MM.1S (cell line): ENCODE measurements around the gene OR2T11.

Experiments used
- DNase-seq: peaks from one replicate; pipeline ENCODE4 v3.0.0-alpha.2; 2015
- H2AFZ ChIP-seq: fragments of 300-600 bp; sonication (generic); 2 replicates; pipeline ENCODE4 v1.6.0; 2016; ENCODE audit warnings: antibody characterized with exemption, low read length
- H3F3A ChIP-seq: fragments of 300-600 bp; sonication (generic); 2 replicates; pipeline ENCODE4 v1.6.1; 2016; ENCODE audit warnings: mild to moderate bottlenecking, antibody characterized with exemption, low read length, moderate library complexity, mixed read lengths; ENCODE audit not compliant: insufficient read depth
- H3K27ac ChIP-seq: fragments of 300-600 bp; sonication (generic); 2 replicates; pipeline ENCODE4 v1.5.1; 2016; ENCODE audit warnings: mild to moderate bottlenecking, low read length
- H3K27me3 ChIP-seq: fragments of 300-600 bp; sonication (generic); replicated peaks from 2 replicates; pipeline ENCODE4 v1.6.0; 2016; ENCODE audit warnings: low read length; ENCODE audit not compliant: insufficient read depth
- H3K36me3 ChIP-seq: fragments of 300-600 bp; sonication (generic); replicated peaks from 2 replicates; pipeline ENCODE4 v1.6.1; 2016; ENCODE audit warnings: mild to moderate bottlenecking, low read length, mixed read lengths; ENCODE audit not compliant: insufficient read depth
- H3K4me1 ChIP-seq: fragments of 300-600 bp; sonication (generic); 2 replicates; pipeline ENCODE4 v1.6.1; 2016; ENCODE audit warnings: low read length, mixed read lengths
- H3K4me2 ChIP-seq: fragments of 300-600 bp; sonication (generic); 2 replicates; pipeline ENCODE4 v1.6.0; 2016; ENCODE audit warnings: low read depth, low read length
- H3K4me3 ChIP-seq: fragments of 300-600 bp; sonication (generic); 2 replicates; pipeline ENCODE4 v1.5.1; 2016; ENCODE audit warnings: low read length, mixed read lengths
- H3K79me2 ChIP-seq: fragments of 300-600 bp; sonication (generic); 2 replicates; pipeline ENCODE4 v1.6.1; 2016; ENCODE audit warnings: mixed run types, low read length, mixed read lengths
- H3K9ac ChIP-seq: fragments of 300-600 bp; sonication (generic); 2 replicates; pipeline ENCODE4 v1.6.1; 2016; ENCODE audit warnings: low read length, mixed read lengths
- H3K9me2 ChIP-seq: fragments of 300-600 bp; sonication (generic); replicated peaks from 2 replicates; pipeline ENCODE4 v1.6.1; 2016; ENCODE audit warnings: mild to moderate bottlenecking, low read length, mixed read lengths; ENCODE audit not compliant: insufficient read depth
- H3K9me3 ChIP-seq: fragments of 300-600 bp; sonication (generic); replicated peaks from 2 replicates; pipeline ENCODE4 v1.6.1; 2016; ENCODE audit warnings: mild to moderate bottlenecking, low read length, mixed read lengths; ENCODE audit not compliant: insufficient read depth
- H4K20me1 ChIP-seq: fragments of 300-600 bp; sonication (generic); 2 replicates; pipeline ENCODE4 v1.6.1; 2016; ENCODE audit warnings: mild to moderate bottlenecking, low read length, moderate library complexity, mixed read lengths; ENCODE audit not compliant: insufficient read depth
- CTCF ChIP-seq: fragments of 300-600 bp; sonication (generic); IDR thresholded peaks from 2 replicates; pipeline ENCODE4 v1.5.1; 2016; ENCODE audit warnings: antibody characterized with exemption, low read length, mixed read lengths
- EZH2 ChIP-seq: fragments of 300-600 bp; sonication (generic); optimal IDR thresholded peaks from 2 replicates; pipeline ENCODE3; 2017; ENCODE audit warnings: low read depth, mild to moderate bottlenecking, antibody characterized with exemption, low read length, mixed read lengths
- EZH2phosphoT487 ChIP-seq: fragments of 300-600 bp; sonication (generic); IDR thresholded peaks from 2 replicates; pipeline ENCODE4 v1.6.1; 2018; ENCODE audit warnings: antibody characterized with exemption, low read length

Gene OR2T11

GRCh38 chr1:248631354-248632008 is 3.4 kb downstream of the OR2T11 start:
- Histone ChIP-seq H3K36me3 (no peaks in the 10 kb centered on the region), H3K4me3 (no peak overlapping the region), H4K20me1 (no peaks in the 10 kb centered on the region), H3K9me2 (no peaks in the 10 kb centered on the region), H3K27ac (no peak overlapping the region), H3K9me3 (no peaks in the 10 kb centered on the region), H3K4me1 (no peaks in the 10 kb centered on the region), H3F3A (no peaks in the 10 kb centered on the region), H2AFZ (no peak overlapping the region), H3K4me2 (no peak overlapping the region), H3K27me3 (no peaks in the 10 kb centered on the region), H3K9ac (no peak overlapping the region), H3K79me2 (no peaks in the 10 kb centered on the region)
- DNase-seq: no peak
- TF ChIP-seq EZH2phosphoT487 (no peak), EZH2 (no peak), CTCF (no peak)

- Histone ChIP-seq H3K27me3 (no peaks in the 10 kb centered on the region), H2AFZ (no peak overlapping the region), H3K4me2 (no peak overlapping the region), H3K36me3 (no peaks in the 10 kb centered on the region), H3F3A (no peaks in the 10 kb centered on the region), H3K79me2 (no peaks in the 10 kb centered on the region), H3K27ac (no peak overlapping the region), H3K9ac (no peak overlapping the region), H3K4me3 (no peak overlapping the region), H3K9me3 (no peaks in the 10 kb centered on the region), H3K4me1 (no peaks in the 10 kb centered on the region), H4K20me1 (no peaks in the 10 kb centered on the region), H3K9me2 (no peaks in the 10 kb centered on the region)
- no peak for DNase-seq
- no peak for TF ChIP-seq EZH2phosphoT487
- no peak for TF ChIP-seq EZH2
- no peak for TF ChIP-seq CTCF
Observed at GRCh38 chr1:248630551-248630950, 4.3 kb downstream of the OR2T11 start.

- TF ChIP-seq EZH2phosphoT487 (no peak), EZH2 (no peak)
- H3F3A ChIP-seq: no peaks in the 10 kb centered on the region
- no peaks in the 10 kb centered on the region for H3K9me2 ChIP-seq
- DNase-seq: no peak
- no peaks in the 10 kb centered on the region for H3K9me3 ChIP-seq
- H3K27me3 ChIP-seq: no peaks in the 10 kb centered on the region
- no peak overlapping the region for H2AFZ ChIP-seq
- no peaks in the 10 kb centered on the region for H4K20me1 ChIP-seq
- no peak overlapping the region for H3K27ac ChIP-seq
- H3K4me2 ChIP-seq: no peak overlapping the region
- no peak overlapping the region for H3K9ac ChIP-seq
- H3K79me2 ChIP-seq: no peaks in the 10 kb centered on the region
- H3K4me1 ChIP-seq: no peaks in the 10 kb centered on the region
- H3K36me3 ChIP-seq: no peaks in the 10 kb centered on the region
- H3K4me3 ChIP-seq: no peak overlapping the region
Observed at GRCh38 chr1:248627971-248628844, 6.7 kb downstream of the OR2T11 start.
